Measurements from ENCODE around the gene RECQL5. TPM values are rescaled to one million over a fixed set of nuclear protein-coding genes. Genes with fewer than 3 reads are reported as not detected.
"Not testable (repeated sequence)": the region's sequence is repeated elsewhere in the genome, so short reads cannot be mapped to it uniquely, and the experiment has no call there.

RECQL5 gene
- total and polyA plus RNA-seq, 2 of the 8 experiments (the other 6 are each of a cell fraction or from before 2014, with no cell fraction given), result 15.1 to 41.1 TPM

DNA sequence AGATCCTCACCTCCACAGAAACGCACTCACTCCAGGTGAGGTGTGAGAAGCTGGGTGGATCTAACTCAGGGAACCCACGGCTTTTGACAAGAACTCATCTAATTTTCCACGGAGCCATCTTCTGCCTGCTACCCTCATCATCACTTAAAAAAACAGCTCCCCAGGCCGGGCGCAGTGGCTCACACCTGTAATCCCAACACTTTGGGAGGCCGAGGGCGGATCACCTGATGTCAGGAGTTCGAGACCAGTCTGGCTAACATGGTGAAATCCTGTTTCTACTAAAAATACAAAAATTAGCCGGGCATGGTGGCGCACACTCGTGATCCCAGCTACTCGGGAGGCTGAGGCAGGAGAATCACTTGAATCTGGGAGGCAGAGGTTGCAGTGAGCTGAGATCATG is 28.9 kb downstream of the RECQL5 start:
- 96% methylated on average over 12 of the region's 12 CpGs; no CpG with 5 or more reads in 1 of the 2 experiments for WGBS, 2 experiments (ENCODE audit: extremely low coverage in 1 of 2, insufficient coverage in 1 of 2, insufficient read length in 1 of 2, insufficient replicate concordance in 2 of 2, low coverage in 1 of 2, low lambda C conversion rate in 2 of 2, missing lambda C conversion rate in 1 of 2)

More for the DNA sequence above, 28.9 kb downstream of the RECQL5 start:
- H3K27me3 ChIP-seq (replicated peaks in 1 of 4; ENCODE audit: control insufficient read depth in 3 of 4, extremely low read depth in 1 of 4, insufficient read depth in 3 of 4, low read length in 3 of 4); FAIRE-seq; H4K5ac ChIP-seq (ENCODE audit: insufficient read length, low read depth, low read length); H3K9me3 ChIP-seq (ENCODE audit: insufficient read depth in 2 of 2, low read depth in 1 of 2, low read length in 1 of 2); H2BK20ac ChIP-seq (ENCODE audit: low read length); H2BK120ac ChIP-seq (replicated peaks; ENCODE audit: low read depth, low read length); H3K79me2 ChIP-seq (ENCODE audit: control insufficient read depth in 1 of 2, insufficient read depth in 2 of 2, low read length in 2 of 2); H3K23ac ChIP-seq (ENCODE audit: insufficient read length); H4K8ac ChIP-seq (ENCODE audit: extremely low read depth, insufficient read depth, low read length); H3K4me3 ChIP-seq (ENCODE audit: extremely low read depth in 1 of 4, insufficient read depth in 2 of 4, low read depth in 3 of 4, low read length in 4 of 4); H2AFZ ChIP-seq (ENCODE audit: low read length); H4K91ac ChIP-seq (replicated peaks; ENCODE audit: insufficient read length, low read length); H3K27ac ChIP-seq (ENCODE audit: low read depth, low read length); H3K4me2 ChIP-seq (ENCODE audit: insufficient read depth in 1 of 2, low read depth in 2 of 2, low read length in 2 of 2); H2BK15ac ChIP-seq (ENCODE audit: low read length); H3K4ac ChIP-seq (replicated peaks; ENCODE audit: insufficient read length, low read depth, low read length); H3K18ac ChIP-seq (ENCODE audit: extremely low read depth, low read length); H3K14ac ChIP-seq (ENCODE audit: insufficient read length); H2AK5ac ChIP-seq (ENCODE audit: low read depth, low read length); DNase-seq (ENCODE audit: low read depth in 1 of 2, low spot score in 2 of 2); H3K23me2 ChIP-seq (ENCODE audit: low read depth, low read length); H3K56ac ChIP-seq (replicated peaks; ENCODE audit: insufficient read length, low read depth, low read length); H3K79me1 ChIP-seq (ENCODE audit: low read depth, low read length); H2BK12ac ChIP-seq (ENCODE audit: low read depth, low read length); H3K36me3 ChIP-seq (ENCODE audit: control insufficient read depth in 2 of 4, insufficient read depth in 4 of 4, low read length in 3 of 4); H2BK5ac ChIP-seq (ENCODE audit: low read depth, low read length): not testable (repeated sequence)
- peaks cover 5 to 12% of the 10 kb centered on the region in 2 experiments for H4K20me1 ChIP-seq (replicated peaks in 1 of 2; ENCODE audit: control insufficient read depth in 1 of 2, insufficient read depth in 2 of 2, low read length in 2 of 2)
- ChIA-PET POLR2A (ENCODE audit: partially characterized antibody) (interaction anchor here (1.0 to 2.4 kb wide), 5 partner anchors 8 to 142 kb away, joined by 3 to 7 read pairs (median 4); a partner anchor contains a TSS), CTCF (ENCODE audit: partially characterized antibody) (interaction anchor here (0.8 to 59.2 kb wide), 7 partner anchors 6 to 192 kb away, joined by 3 to 2200 read pairs (median 3); partner anchors contain the start of genes RECQL5, SAP30BP and SMIM5)
- peaks cover 5 to 18% (median 11%) of the 10 kb centered on the region in 4 experiments for H3K4me1 ChIP-seq (replicated peaks in 1 of 4; ENCODE audit: control insufficient read depth in 3 of 4, insufficient read depth in 4 of 4, low read length in 3 of 4)
- peak overlapping the region in 1 of 4 experiments; percentile 13; a peak in 2 of 7 replicates for H3K9ac ChIP-seq (replicated peaks in 1 of 4; ENCODE audit: extremely low read depth in 1 of 4, low read depth in 3 of 4, low read length in 3 of 4)

Data from H1 (cell line).